ENCODE measurements around the gene KCNK4. TPM values are rescaled to one million over a fixed set of nuclear protein-coding genes. Genes with fewer than 3 reads are reported as not detected.

Gene KCNK4
- total and polyA plus RNA-seq, 2 of the 13 experiments (the other 11 are each of a cell fraction or from before 2014, with no cell fraction given) = not detected

- TF ChIP-seq, protein P1, sequence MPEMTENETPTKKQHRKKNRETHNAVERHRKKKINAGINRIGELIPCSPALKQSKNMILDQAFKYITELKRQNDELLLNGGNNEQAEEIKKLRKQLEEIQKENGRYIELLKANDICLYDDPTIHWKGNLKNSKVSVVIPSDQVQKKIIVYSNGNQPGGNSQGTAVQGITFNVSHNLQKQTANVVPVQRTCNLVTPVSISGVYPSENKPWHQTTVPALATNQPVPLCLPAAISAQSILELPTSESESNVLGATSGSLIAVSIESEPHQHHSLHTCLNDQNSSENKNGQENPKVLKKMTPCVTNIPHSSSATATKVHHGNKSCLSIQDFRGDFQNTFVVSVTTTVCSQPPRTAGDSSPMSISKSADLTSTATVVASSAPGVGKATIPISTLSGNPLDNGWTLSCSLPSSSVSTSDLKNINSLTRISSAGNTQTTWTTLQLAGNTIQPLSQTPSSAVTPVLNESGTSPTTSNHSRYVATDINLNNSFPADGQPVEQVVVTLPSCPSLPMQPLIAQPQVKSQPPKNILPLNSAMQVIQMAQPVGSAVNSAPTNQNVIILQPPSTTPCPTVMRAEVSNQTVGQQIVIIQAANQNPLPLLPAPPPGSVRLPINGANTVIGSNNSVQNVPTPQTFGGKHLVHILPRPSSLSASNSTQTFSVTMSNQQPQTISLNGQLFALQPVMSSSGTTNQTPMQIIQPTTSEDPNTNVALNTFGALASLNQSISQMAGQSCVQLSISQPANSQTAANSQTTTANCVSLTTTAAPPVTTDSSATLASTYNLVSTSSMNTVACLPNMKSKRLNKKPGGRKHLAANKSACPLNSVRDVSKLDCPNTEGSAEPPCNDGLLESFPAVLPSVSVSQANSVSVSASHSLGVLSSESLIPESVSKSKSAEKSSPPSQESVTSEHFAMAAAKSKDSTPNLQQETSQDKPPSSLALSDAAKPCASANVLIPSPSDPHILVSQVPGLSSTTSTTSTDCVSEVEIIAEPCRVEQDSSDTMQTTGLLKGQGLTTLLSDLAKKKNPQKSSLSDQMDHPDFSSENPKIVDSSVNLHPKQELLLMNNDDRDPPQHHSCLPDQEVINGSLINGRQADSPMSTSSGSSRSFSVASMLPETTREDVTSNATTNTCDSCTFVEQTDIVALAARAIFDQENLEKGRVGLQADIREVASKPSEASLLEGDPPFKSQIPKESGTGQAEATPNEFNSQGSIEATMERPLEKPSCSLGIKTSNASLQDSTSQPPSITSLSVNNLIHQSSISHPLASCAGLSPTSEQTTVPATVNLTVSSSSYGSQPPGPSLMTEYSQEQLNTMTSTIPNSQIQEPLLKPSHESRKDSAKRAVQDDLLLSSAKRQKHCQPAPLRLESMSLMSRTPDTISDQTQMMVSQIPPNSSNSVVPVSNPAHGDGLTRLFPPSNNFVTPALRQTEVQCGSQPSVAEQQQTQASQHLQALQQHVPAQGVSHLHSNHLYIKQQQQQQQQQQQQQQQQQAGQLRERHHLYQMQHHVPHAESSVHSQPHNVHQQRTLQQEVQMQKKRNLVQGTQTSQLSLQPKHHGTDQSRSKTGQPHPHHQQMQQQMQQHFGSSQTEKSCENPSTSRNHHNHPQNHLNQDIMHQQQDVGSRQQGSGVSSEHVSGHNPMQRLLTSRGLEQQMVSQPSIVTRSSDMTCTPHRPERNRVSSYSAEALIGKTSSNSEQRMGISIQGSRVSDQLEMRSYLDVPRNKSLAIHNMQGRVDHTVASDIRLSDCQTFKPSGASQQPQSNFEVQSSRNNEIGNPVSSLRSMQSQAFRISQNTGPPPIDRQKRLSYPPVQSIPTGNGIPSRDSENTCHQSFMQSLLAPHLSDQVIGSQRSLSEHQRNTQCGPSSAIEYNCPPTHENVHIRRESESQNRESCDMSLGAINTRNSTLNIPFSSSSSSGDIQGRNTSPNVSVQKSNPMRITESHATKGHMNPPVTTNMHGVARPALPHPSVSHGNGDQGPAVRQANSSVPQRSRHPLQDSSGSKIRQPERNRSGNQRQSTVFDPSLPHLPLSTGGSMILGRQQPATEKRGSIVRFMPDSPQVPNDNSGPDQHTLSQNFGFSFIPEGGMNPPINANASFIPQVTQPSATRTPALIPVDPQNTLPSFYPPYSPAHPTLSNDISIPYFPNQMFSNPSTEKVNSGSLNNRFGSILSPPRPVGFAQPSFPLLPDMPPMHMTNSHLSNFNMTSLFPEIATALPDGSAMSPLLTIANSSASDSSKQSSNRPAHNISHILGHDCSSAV (CRISPR knock-in tag; IDR thresholded peaks at IDR 0.05; ENCODE audit: borderline replicate concordance) = 0 out of 2 replicates have a peak, but pooled peaks have one; percentile 33
- TF ChIP-seq ARNTL (CRISPR knock-in tag; IDR thresholded peaks at IDR 0.05) = no peak
- TF ChIP-seq HDAC2 (CRISPR knock-in tag; IDR thresholded peaks at IDR 0.05) = peak; percentile 19; the same call in 1 of the 2 replicates
- 0 out of 2 replicates have a peak, but pooled peaks have one; percentile 39 for TF ChIP-seq MXD1 (CRISPR knock-in tag; IDR thresholded peaks at IDR 0.05)
- TF ChIP-seq, protein P2, sequence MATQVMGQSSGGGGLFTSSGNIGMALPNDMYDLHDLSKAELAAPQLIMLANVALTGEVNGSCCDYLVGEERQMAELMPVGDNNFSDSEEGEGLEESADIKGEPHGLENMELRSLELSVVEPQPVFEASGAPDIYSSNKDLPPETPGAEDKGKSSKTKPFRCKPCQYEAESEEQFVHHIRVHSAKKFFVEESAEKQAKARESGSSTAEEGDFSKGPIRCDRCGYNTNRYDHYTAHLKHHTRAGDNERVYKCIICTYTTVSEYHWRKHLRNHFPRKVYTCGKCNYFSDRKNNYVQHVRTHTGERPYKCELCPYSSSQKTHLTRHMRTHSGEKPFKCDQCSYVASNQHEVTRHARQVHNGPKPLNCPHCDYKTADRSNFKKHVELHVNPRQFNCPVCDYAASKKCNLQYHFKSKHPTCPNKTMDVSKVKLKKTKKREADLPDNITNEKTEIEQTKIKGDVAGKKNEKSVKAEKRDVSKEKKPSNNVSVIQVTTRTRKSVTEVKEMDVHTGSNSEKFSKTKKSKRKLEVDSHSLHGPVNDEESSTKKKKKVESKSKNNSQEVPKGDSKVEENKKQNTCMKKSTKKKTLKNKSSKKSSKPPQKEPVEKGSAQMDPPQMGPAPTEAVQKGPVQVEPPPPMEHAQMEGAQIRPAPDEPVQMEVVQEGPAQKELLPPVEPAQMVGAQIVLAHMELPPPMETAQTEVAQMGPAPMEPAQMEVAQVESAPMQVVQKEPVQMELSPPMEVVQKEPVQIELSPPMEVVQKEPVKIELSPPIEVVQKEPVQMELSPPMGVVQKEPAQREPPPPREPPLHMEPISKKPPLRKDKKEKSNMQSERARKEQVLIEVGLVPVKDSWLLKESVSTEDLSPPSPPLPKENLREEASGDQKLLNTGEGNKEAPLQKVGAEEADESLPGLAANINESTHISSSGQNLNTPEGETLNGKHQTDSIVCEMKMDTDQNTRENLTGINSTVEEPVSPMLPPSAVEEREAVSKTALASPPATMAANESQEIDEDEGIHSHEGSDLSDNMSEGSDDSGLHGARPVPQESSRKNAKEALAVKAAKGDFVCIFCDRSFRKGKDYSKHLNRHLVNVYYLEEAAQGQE (IDR thresholded peaks at IDR 0.05; ENCODE audit: borderline replicate concordance in 1 of 2, low read depth in 1 of 2, low read length in 2 of 2) = no peak
- TF ChIP-seq SIN3A (IDR thresholded peaks at IDR 0.05; ENCODE audit: borderline replicate concordance, low read depth, low read length) = peak; percentile 61; the same call in 1 of the 2 replicates
- no peak for TF ChIP-seq SMARCE1 (IDR thresholded peaks at IDR 0.05; ENCODE audit: borderline replicate concordance)
- TF ChIP-seq GABPB1 (CRISPR knock-in tag; IDR thresholded peaks at IDR 0.05) = peak; percentile 2; the same call in 1 of the 2 replicates
- TF ChIP-seq CHD2 (IDR thresholded peaks at IDR 0.05; ENCODE audit: low read depth, low read length) = no peak
- no peak for TF ChIP-seq CENPT (CRISPR knock-in tag; IDR thresholded peaks at IDR 0.05; ENCODE audit: low read depth)
- TF ChIP-seq SP5 (CRISPR knock-in tag; IDR thresholded peaks at IDR 0.05; ENCODE audit: borderline replicate concordance, low read depth) = no peak
- TF ChIP-seq, protein P3, sequence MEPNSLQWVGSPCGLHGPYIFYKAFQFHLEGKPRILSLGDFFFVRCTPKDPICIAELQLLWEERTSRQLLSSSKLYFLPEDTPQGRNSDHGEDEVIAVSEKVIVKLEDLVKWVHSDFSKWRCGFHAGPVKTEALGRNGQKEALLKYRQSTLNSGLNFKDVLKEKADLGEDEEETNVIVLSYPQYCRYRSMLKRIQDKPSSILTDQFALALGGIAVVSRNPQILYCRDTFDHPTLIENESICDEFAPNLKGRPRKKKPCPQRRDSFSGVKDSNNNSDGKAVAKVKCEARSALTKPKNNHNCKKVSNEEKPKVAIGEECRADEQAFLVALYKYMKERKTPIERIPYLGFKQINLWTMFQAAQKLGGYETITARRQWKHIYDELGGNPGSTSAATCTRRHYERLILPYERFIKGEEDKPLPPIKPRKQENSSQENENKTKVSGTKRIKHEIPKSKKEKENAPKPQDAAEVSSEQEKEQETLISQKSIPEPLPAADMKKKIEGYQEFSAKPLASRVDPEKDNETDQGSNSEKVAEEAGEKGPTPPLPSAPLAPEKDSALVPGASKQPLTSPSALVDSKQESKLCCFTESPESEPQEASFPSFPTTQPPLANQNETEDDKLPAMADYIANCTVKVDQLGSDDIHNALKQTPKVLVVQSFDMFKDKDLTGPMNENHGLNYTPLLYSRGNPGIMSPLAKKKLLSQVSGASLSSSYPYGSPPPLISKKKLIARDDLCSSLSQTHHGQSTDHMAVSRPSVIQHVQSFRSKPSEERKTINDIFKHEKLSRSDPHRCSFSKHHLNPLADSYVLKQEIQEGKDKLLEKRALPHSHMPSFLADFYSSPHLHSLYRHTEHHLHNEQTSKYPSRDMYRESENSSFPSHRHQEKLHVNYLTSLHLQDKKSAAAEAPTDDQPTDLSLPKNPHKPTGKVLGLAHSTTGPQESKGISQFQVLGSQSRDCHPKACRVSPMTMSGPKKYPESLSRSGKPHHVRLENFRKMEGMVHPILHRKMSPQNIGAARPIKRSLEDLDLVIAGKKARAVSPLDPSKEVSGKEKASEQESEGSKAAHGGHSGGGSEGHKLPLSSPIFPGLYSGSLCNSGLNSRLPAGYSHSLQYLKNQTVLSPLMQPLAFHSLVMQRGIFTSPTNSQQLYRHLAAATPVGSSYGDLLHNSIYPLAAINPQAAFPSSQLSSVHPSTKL (CRISPR knock-in tag; IDR thresholded peaks at IDR 0.05) = no peak
Observed at GRCh38 chr11:64268893-64269539, 22.1 kb upstream of the KCNK4 start (continued).

Measured in HepG2 (cell line).